Measurements from ENCODE around the gene DNAJC7.

Gene DNAJC7

DNA sequence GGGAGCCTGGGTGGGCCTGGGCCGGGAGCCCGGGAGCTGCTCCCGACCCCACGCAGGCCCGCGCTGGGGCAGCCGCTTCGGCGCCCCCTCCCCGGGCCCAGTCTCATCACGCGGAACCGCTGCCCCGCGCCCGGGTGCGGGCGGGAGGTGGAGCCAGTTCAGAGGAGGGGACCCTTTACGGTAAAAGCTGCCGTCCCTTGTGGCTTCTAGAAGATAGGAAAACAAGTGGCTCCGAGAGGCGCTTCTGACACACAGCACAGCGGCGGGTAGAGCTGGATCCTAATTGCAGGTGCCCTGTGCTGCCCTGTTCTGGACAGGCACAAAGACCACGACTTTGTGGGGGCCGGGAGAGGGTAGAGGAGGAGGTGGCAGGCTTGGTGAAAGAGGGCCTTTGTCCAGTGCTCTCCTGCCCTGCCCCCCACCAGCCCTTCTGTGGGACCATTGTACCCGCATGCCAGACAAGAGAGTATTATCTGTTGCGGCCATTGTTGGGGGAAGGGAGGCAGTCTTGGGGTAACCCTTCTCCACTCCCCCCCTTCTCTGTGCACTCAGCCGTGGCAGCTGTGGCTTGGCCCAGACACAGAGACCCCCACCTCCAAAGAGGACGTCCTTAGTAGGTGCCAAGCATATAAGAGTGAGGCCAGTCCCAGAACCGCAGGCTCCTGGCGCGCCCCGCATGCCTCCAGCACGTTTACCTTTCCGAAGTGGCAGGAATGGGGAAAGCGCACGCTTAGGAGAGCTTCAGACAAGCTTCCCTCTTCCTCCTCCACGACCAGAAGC lies 49.9 kb downstream of the DNAJC7 start:
- Histone ChIP-seq H3K36me3 (ENCODE audit: control insufficient read depth, insufficient read depth, low read length) (peaks cover 17% of the 10 kb centered on the region), H3K4me3 (replicated peaks; ENCODE audit: low read depth, low read length) (peak overlapping the region; percentile 86), H3K27me3 (replicated peaks; ENCODE audit: control insufficient read depth, insufficient read depth, low read length) (no peaks in the 10 kb centered on the region)
- no peak for TF ChIP-seq CTCF (IDR thresholded peaks at IDR 0.05; ENCODE audit: insufficient read depth, low read length, poor library complexity, severe bottlenecking)
- DNase-seq (ENCODE audit: extremely low read depth, insufficient read length): no peak

DNA sequence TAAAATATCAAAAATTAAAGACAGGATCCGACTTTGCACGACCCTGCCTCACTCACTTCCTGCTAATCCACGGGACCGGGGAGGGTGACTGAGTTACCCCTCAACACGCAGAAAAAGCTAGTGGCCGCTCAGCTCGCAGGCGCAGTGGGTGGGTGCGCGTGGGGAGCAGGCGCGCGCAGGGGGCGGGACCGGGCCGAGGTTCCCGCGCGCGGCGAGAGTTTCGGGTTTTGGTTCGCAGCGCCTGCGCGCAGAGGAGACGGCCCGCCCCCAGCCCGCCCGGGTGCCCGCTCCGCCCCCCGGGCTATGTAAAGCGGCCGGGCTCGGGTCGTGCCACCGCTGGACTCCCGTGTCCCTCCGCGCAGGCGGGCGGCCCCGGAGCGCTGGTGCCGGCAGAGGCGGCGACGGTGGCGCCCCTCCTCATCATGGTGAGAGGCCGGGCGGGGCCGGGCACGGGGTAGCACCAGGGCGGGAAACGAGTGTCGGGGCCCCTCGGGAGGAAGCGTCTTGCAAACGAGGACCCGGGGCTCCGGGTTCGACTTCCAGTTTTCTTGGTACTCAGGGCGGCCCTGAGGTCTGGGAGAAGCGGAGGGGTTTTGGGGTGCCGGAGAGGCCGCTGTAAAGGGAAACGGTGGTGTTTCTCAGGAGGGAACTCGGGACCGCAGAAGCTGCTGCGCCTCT lies 50.6 kb downstream of the DNAJC7 start, which contains the start of gene CNP:
TSS of gene CNP (plus strand) at position 333 of the 678 bp plus-strand sequence. CDS start at position 423, 90 bp downstream.
- H3K4me3 ChIP-seq (replicated peaks; ENCODE audit: low read depth, low read length): peak within 1 kb of the TSS; percentile 86
- no peak for TF ChIP-seq CTCF (IDR thresholded peaks at IDR 0.05; ENCODE audit: insufficient read depth, low read length, poor library complexity, severe bottlenecking)
- H3K36me3 ChIP-seq (ENCODE audit: control insufficient read depth, insufficient read depth, low read length): peaks cover 10% of the 10 kb centered on the region
- DNase-seq (ENCODE audit: extremely low read depth, insufficient read length): peak; percentile 95
- H3K27me3 ChIP-seq (replicated peaks; ENCODE audit: control insufficient read depth, insufficient read depth, low read length): no peaks in the 10 kb centered on the region

GRCh38 chr17:41965694-41966462 lies 51.4 kb downstream of the DNAJC7 start:
- no peak for TF ChIP-seq CTCF (IDR thresholded peaks at IDR 0.05; ENCODE audit: insufficient read depth, low read length, poor library complexity, severe bottlenecking)
- DNase-seq (ENCODE audit: extremely low read depth, insufficient read length): peak; percentile 62

DNA sequence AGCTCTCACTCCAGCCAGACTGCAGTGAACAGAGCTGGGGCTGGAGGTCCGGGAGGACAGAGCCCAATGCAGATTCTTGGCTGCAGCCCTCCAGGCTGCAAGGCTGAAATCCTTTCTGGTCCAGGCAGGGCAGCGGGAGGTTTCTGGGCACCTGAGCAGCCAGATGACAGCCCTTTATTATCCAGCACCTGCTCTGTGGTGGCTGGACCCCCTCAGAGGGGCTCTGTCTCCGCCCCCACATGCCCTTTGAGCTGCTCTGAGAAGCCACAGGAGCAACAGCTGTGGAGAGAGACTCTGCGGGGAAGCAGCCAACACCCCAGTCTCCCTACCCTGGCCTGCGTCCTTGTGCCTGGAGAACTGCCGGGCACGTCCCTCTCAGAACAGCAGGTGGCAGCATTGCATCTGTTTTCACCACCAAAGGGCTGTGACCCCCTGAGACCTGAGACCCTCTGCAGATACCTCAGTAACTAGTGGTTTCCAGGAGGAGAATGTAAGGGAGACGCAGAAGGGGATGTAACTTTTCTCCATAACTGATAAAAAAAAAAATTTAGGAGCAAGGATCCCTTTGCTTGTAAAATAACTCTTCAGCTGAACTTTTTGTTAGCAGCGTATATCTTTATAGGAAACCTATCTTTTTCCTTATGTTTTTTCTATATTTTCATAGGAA lies 54.3 kb downstream of the DNAJC7 start:
- peak; percentile 85 for TF ChIP-seq CTCF (IDR thresholded peaks at IDR 0.05; ENCODE audit: insufficient read depth, low read length, poor library complexity, severe bottlenecking)
- DNase-seq (ENCODE audit: extremely low read depth, insufficient read length): peak; percentile 33
- Histone ChIP-seq H3K36me3 (ENCODE audit: control insufficient read depth, insufficient read depth, low read length) (no peaks in the 10 kb centered on the region; the same call in 1 of the 2 replicates), H3K4me3 (replicated peaks; ENCODE audit: low read depth, low read length) (no peak overlapping the region), H3K27me3 (replicated peaks; ENCODE audit: control insufficient read depth, insufficient read depth, low read length) (no peaks in the 10 kb centered on the region)

More at GRCh38 chr17:41965694-41966462, 51.4 kb downstream of the DNAJC7 start:
- peak overlapping the region; percentile 55 for H3K4me3 ChIP-seq (replicated peaks; ENCODE audit: low read depth, low read length)
- no peaks in the 10 kb centered on the region for H3K27me3 ChIP-seq (replicated peaks; ENCODE audit: control insufficient read depth, insufficient read depth, low read length)
- H3K36me3 ChIP-seq (ENCODE audit: control insufficient read depth, insufficient read depth, low read length): peaks cover 7% of the 10 kb centered on the region

DNA sequence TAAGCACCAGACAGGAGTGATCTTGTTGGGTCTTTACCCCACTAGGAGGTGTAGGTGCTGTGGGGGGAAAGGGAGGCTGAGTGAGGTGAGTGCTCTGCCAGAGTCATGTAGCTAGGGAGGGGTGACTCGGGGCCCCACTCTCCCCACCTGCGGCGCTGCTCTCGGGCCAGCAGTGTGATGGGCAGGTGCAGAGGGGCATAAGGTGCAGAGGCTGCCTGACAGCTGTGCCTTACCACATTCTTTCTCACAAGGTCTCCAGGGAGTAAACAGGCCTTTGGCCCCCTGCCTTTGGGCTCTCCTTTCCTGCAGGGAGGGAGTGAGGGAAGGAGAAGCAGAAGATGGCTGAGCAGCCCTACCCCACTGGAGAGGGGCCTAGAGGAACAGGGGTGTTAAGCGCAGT lies 55.1 kb downstream of the DNAJC7 start:
- H3K4me3 ChIP-seq (replicated peaks; ENCODE audit: low read depth, low read length): no peak overlapping the region
- no peak for TF ChIP-seq CTCF (IDR thresholded peaks at IDR 0.05; ENCODE audit: insufficient read depth, low read length, poor library complexity, severe bottlenecking)
- no peaks in the 10 kb centered on the region for H3K27me3 ChIP-seq (replicated peaks; ENCODE audit: control insufficient read depth, insufficient read depth, low read length)
- no peak for DNase-seq (ENCODE audit: extremely low read depth, insufficient read length)
- H3K36me3 ChIP-seq (ENCODE audit: control insufficient read depth, insufficient read depth, low read length): no peaks in the 10 kb centered on the region

Measured in GM06990 (cell line).